ENCODE measurements around the gene ZBTB39.

GRCh38 chr12:57037264-57037663, 30.9 kb upstream of the ZBTB39 start:
- TF ChIP-seq CTCF (conservative IDR thresholded peaks at IDR 0.05): no peak
- TF ChIP-seq EZH2 (IDR thresholded peaks at IDR 0.05; ENCODE audit: low read depth): no peak
